Upper lobe of left lung (tissue), 6 donors: ENCODE measurements around the gene DUSP8. TPM values are rescaled to one million over a fixed set of nuclear protein-coding genes. Genes with fewer than 3 reads are reported as not detected.
A peak's percentile ranks its signal among the peaks of the same experiment; 100 is the strongest.

ENCODE experiments used
- ATAC-seq, 2 donors: fragments of 200-7000 bp; cut with Tn5 transposase; one replicate each; pipeline ENCODE4 v1.9.1; 2022; ENCODE audit warnings: mild to moderate bottlenecking in 2 of 2, moderate library complexity in 2 of 2; ENCODE audit not compliant: low FRiP score in 2 of 2
- DNase-seq, 2 donors: peaks; one replicate each; pipeline ENCODE4 v3.0.0-alpha.2; 2019 to 2020
- H3K27ac ChIP-seq, 4 donors: fragments of 200-600 bp; sonication (generic); one replicate each; pipeline ENCODE4 v1.5.1; 2016 to 2019
- H3K27me3 ChIP-seq, 4 donors: fragments of 200-600 bp; sonication (generic); one replicate each; pipeline ENCODE4 v1.5.1; 2017 to 2019
- H3K36me3 ChIP-seq, 4 donors: fragments of 200-600 bp; sonication (generic); one replicate each; pipeline ENCODE4 v1.5.1; 2016 to 2019
- H3K4me1 ChIP-seq, 4 donors: fragments of 200-600 bp; sonication (generic); one replicate each; pipeline ENCODE4 v1.5.1; 2018 to 2019
- H3K4me3 ChIP-seq, 4 donors: fragments of 200-600 bp; sonication (generic); one replicate each; pipeline ENCODE4 v1.5.1; 2017 to 2019; ENCODE audit warnings: mild to moderate bottlenecking in 2 of 4, moderate library complexity in 1 of 4
- H3K9me3 ChIP-seq, 4 donors: fragments of 200-600 bp; sonication (generic); one replicate each; pipeline ENCODE4 v1.5.1; 2018 to 2019
- EP300 ChIP-seq, 4 donors: sonication (generic); formaldehyde crosslinking; IDR thresholded peaks; one replicate each; pipeline ENCODE4 v1.5.1; 2017; ENCODE audit warnings: antibody characterized with exemption in 4 of 4, control low read depth in 2 of 4
- POLR2A ChIP-seq, 4 donors: fragments of 450-650 bp; IDR thresholded peaks; one replicate each; pipeline ENCODE4 v1.5.1; 2016 to 2017; ENCODE audit warnings: antibody characterized with exemption in 4 of 4, mild to moderate bottlenecking in 2 of 4
- POLR2AphosphoS5 ChIP-seq, 2 donors: sonication (generic); formaldehyde crosslinking; IDR thresholded peaks; one replicate each; pipeline ENCODE4 v1.5.1; 2017; ENCODE audit warnings: antibody characterized with exemption in 2 of 2
- WGBS, 2 donors: methylation state at CpG; one replicate each; pipeline ENCODE4 v1.1.5; 2017 to 2018; 5-methylcytosine and 5-hydroxymethylcytosine counted together
- total RNA-seq, 6 donors: library from RNA; depleted of rRNA in 4 of 6; stranded (reverse); fragments of >200 nt in 4 of 6; gene quantifications; one replicate each; pipeline versions ENCODE4 v1.1.0 to v1.2.1, GENCODE V29; 2016 to 2021
- TF ChIP-seq, protein P1 (sequence below), 6 experiments: fragments of 450-650 bp in 4 of 6; fragments of 200-600 bp in 2 of 6; sonication (generic) in 2 of 6; IDR thresholded peaks; one replicate each; pipeline ENCODE4 v1.5.1; 2016 to 2019; ENCODE audit warnings: antibody characterized with exemption in 6 of 6
- donor health status: DM: no; HTN: no; CAD: no; lungs with moderate emphysema.
- donor health status: DM: no; HTN: yes; CAD: no; lungs with severe emphysema.

DUSP8 gene
- total RNA-seq, 6 donors from 2014 or later, result 5.2 to 19.3 (median 13.5) TPM

DNA sequence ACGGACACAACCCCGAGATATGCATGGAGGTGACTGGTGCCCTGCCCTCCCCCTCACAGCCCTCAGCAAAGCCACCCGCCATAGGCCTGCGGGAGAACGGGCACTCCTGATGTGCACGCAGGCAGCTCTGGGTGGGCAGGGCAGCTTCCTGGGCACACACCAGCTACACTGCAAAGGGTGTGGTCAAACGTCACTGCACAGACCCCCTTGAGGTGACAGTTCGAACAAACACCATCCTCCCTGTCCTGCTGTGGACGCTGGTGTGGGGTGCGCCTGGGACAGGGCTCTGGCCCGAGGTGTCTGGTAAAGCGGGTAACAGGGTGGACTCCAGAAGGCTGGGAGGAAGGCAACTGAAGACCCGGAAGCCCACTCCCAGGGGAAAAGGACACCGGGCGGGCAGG lies 63.6 kb downstream of the DUSP8 start:
- no peaks in the 10 kb centered on the region for H3K36me3 ChIP-seq
- TF ChIP-seq POLR2AphosphoS5 (IDR thresholded peaks at IDR 0.05), result no peak
- no peak for TF ChIP-seq EP300 (IDR thresholded peaks at IDR 0.05)
- TF ChIP-seq POLR2A (IDR thresholded peaks at IDR 0.05), result no peak
- TF ChIP-seq, protein P1, sequence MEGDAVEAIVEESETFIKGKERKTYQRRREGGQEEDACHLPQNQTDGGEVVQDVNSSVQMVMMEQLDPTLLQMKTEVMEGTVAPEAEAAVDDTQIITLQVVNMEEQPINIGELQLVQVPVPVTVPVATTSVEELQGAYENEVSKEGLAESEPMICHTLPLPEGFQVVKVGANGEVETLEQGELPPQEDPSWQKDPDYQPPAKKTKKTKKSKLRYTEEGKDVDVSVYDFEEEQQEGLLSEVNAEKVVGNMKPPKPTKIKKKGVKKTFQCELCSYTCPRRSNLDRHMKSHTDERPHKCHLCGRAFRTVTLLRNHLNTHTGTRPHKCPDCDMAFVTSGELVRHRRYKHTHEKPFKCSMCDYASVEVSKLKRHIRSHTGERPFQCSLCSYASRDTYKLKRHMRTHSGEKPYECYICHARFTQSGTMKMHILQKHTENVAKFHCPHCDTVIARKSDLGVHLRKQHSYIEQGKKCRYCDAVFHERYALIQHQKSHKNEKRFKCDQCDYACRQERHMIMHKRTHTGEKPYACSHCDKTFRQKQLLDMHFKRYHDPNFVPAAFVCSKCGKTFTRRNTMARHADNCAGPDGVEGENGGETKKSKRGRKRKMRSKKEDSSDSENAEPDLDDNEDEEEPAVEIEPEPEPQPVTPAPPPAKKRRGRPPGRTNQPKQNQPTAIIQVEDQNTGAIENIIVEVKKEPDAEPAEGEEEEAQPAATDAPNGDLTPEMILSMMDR (IDR thresholded peaks at IDR 0.05), result no peak
- no peak overlapping the region for H3K4me3 ChIP-seq
- H3K27me3 ChIP-seq, result no peaks in the 10 kb centered on the region
- H3K4me1 ChIP-seq, result peaks cover 45 to 72% (median 54%) of the 10 kb centered on the region in 4 donors
- DNase-seq (peak in 1 of 2 donors; percentile 61), ATAC-seq (peak in 1 of 2 donors; percentile 13)
- WGBS, 2 donors, result 59 to 66% methylated on average over 7 to 8 of the region's 15 CpGs
- no peak overlapping the region for H3K27ac ChIP-seq
- H3K9me3 ChIP-seq, result no peaks in the 10 kb centered on the region

DNA sequence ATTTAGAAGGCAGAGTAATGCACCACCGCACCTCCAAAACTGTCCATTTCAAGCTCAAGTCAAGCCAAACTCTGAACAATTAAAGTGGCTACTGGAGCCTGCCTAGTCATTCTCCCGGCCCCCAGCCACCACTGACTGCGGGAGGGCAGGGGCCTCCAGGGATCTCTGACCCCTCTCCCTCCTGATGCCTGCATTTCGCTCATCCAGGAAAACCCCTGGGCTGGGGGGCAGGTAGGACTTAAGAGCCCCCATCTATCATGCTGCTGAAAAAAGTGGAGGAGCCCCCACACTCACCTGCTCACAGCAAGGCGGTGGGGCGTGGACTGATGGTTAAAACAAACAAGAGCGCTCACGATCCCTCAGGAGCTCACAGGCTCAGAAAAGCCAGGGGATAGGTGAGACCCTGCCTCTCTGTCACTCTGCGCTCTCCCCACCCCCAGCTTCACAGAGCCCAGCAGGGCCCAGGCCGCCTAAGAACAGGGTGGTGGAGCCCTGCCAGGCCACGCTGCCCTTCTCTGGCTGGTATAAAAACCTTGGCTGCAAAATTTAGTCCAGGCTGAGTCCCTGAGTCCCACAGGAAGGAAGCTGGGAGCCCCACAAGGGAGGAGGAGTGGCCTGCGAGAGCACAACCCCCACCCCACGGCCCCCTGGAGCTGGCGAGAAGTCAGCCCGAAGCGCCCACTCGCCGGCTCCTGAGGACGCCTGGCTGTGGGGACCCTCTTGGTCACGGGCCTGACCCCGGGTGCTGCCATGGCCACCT lies 64.5 kb downstream of the DUSP8 start:
- DNase-seq, result peak in 1 of 2 donors; percentile 69
- 59 to 69% methylated on average over 18 to 21 of the region's 21 CpGs for WGBS, 2 donors
- Histone ChIP-seq H3K9me3 (no peaks in the 10 kb centered on the region), H3K27me3 (no peaks in the 10 kb centered on the region), H3K4me1 (peaks cover 53 to 76% (median 61%) of the 10 kb centered on the region in 4 donors), H3K27ac (no peak overlapping the region), H3K36me3 (no peaks in the 10 kb centered on the region), H3K4me3 (no peak overlapping the region)
- no peak for ATAC-seq
- TF ChIP-seq, protein P1 (IDR thresholded peaks at IDR 0.05), result no peak
- no peak for TF ChIP-seq POLR2A (IDR thresholded peaks at IDR 0.05)
- TF ChIP-seq EP300 (IDR thresholded peaks at IDR 0.05), result no peak
- no peak for TF ChIP-seq POLR2AphosphoS5 (IDR thresholded peaks at IDR 0.05)

DNA sequence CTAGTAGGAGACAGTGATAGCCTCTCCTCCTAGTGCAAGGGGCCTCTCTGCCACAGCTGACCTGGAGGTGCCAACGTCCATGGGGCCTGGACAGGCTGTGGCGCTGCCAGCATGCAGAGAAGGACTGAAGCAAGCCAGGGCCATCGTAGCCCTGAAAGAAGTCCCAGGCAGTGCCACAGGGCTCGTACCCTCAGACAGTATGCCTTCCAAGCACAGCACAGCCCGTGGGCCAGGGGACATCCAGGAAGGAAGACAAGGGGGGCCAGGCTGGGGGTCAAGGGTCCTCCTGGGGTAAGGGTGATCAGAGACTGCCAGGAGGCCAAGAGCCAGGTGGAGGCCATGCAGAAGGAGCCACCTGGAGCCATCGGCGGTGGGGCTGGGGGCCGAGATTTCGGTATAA lies 65.1 kb downstream of the DUSP8 start:
- no peak overlapping the region for H3K4me3 ChIP-seq
- peaks cover 53 to 76% (median 64%) of the 10 kb centered on the region in 4 donors for H3K4me1 ChIP-seq
- H3K36me3 ChIP-seq, result no peaks in the 10 kb centered on the region
- H3K27ac ChIP-seq, result no peak overlapping the region
- no peaks in the 10 kb centered on the region for H3K9me3 ChIP-seq
- 73 to 81% methylated on average over 5 to 9 of the region's 9 CpGs for WGBS, 2 donors
- ATAC-seq (no peak), DNase-seq (peak in 1 of 2 donors; percentile 48)
- no peak for TF ChIP-seq EP300 (IDR thresholded peaks at IDR 0.05)
- no peak for TF ChIP-seq POLR2A (IDR thresholded peaks at IDR 0.05)
- TF ChIP-seq POLR2AphosphoS5 (IDR thresholded peaks at IDR 0.05), result no peak
- TF ChIP-seq, protein P1 (IDR thresholded peaks at IDR 0.05), result no peak
- H3K27me3 ChIP-seq, result no peaks in the 10 kb centered on the region

DNA sequence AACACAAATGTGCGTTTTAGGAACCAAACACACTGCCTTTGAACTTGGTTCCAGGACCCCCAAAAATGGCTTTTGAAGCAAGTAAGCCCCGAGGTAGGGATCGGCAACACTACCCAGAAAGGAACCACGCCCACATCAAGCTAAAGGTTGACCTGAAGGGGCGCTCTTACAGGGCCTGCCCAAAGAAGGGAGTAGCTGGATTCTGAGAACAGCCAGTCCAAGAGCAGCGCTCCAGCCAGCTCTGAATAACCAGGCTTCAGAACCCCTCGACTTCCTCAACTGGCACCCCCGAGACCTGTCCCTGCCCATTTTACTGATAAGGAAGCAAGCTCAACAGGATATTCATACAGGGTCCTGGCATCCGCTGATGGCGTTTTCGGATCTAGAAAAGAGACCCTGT lies 66.6 kb downstream of the DUSP8 start:
- H3K4me1 ChIP-seq, result peaks cover 53 to 79% (median 64%) of the 10 kb centered on the region in 4 donors
- no peak overlapping the region for H3K27ac ChIP-seq
- H3K36me3 ChIP-seq, result peaks cover 0 to 3% (median 0%) of the 10 kb centered on the region in 4 donors
- no peak for DNase-seq
- WGBS, 2 donors, result 82 to 91% methylated on average over 7 to 11 of the region's 11 CpGs
- H3K9me3 ChIP-seq, result no peaks in the 10 kb centered on the region
- TF ChIP-seq, protein P1 (IDR thresholded peaks at IDR 0.05), result no peak
- TF ChIP-seq POLR2A (IDR thresholded peaks at IDR 0.05) (no peak), EP300 (IDR thresholded peaks at IDR 0.05) (no peak), POLR2AphosphoS5 (IDR thresholded peaks at IDR 0.05) (no peak)
- H3K27me3 ChIP-seq, result no peaks in the 10 kb centered on the region
- no peak for ATAC-seq
- H3K4me3 ChIP-seq, result no peak overlapping the region
